Esophagus muscularis mucosa (tissue), 4 donors: Measurements from ENCODE around the gene ADCY3. TPM values are rescaled to one million over a fixed set of nuclear protein-coding genes. Genes with fewer than 3 reads are reported as not detected.

Source experiments
- DNase-seq: peaks from one replicate; pipeline ENCODE4 v3.0.0-alpha.2; 2017; ENCODE audit errors: extremely low spot score
- H3K27ac ChIP-seq, 4 donors: fragments of 200-600 bp; sonication (generic); replicated peaks in 1 of 4; 1 replicate in 3 of 4; 2 replicates in 1 of 4; pipeline ENCODE4 v1.5.1; 2016 to 2019; ENCODE audit warnings: mild to moderate bottlenecking in 1 of 4
- H3K27me3 ChIP-seq, 4 donors: fragments of 200-600 bp; sonication (generic); one replicate each; pipeline versions ENCODE4 v1.5.1 to v1.6.0; 2016 to 2019
- H3K36me3 ChIP-seq, 4 donors: fragments of 200-600 bp; sonication (generic); one replicate each; pipeline ENCODE4 v1.5.1; 2016 to 2019
- H3K4me1 ChIP-seq, 4 donors: fragments of 200-600 bp; sonication (generic); one replicate each; pipeline ENCODE4 v1.5.1; 2016 to 2019
- H3K4me3 ChIP-seq, 4 donors: fragments of 200-600 bp; sonication (generic); 1 replicate in 2 of 4; 2 replicates in 2 of 4; pipeline ENCODE4 v1.5.1; 2016 to 2019; ENCODE audit warnings: mild to moderate bottlenecking in 4 of 4, moderate library complexity in 1 of 4
- H3K9me3 ChIP-seq, 4 donors: fragments of 200-600 bp; sonication (generic); 1 replicate in 3 of 4; 2 replicates in 1 of 4; pipeline ENCODE4 v1.5.1; 2016 to 2019
- EP300 ChIP-seq: sonication (generic); formaldehyde crosslinking; IDR thresholded peaks from one replicate; pipeline ENCODE4 v1.6.1; 2017; ENCODE audit warnings: antibody characterized with exemption
- POLR2A ChIP-seq: fragments of 450-650 bp; IDR thresholded peaks from one replicate; pipeline ENCODE4 v1.6.1; 2017; ENCODE audit warnings: antibody characterized with exemption, moderate library complexity, mild to moderate bottlenecking, low read depth
- POLR2AphosphoS5 ChIP-seq, 2 donors: sonication (generic); formaldehyde crosslinking; IDR thresholded peaks; one replicate each; pipeline ENCODE4 v1.6.1; 2017; ENCODE audit warnings: antibody characterized with exemption in 2 of 2
- WGBS: methylation state at CpG from one replicate; pipeline ENCODE4 v1.1.5; 2018; 5-methylcytosine and 5-hydroxymethylcytosine counted together
- intact Hi-C: fragments of 100-400 bp; cut with DNase I; formaldehyde crosslinking; loops from one replicate; pipeline ENCODE4 v1.15.1; 2023
- total RNA-seq, 4 donors: library from RNA; depleted of rRNA; stranded (reverse); fragments of >200 nt; gene quantifications; one replicate each; pipeline versions ENCODE4 v1.1.0 to v1.2.1, GENCODE V29; 2016
- TF ChIP-seq, protein P1 (sequence below), 3 experiments: fragments of 200-600 bp in 2 of 3; fragments of 450-650 bp in 1 of 3; sonication (generic) in 2 of 3; IDR thresholded peaks; one replicate each; pipeline ENCODE4 v1.5.1; 2017 to 2019; ENCODE audit warnings: antibody characterized with exemption in 3 of 3, mild to moderate bottlenecking in 2 of 3, moderate library complexity in 1 of 3

Gene ADCY3
- total RNA-seq, 4 donors from 2014 or later = 21.2 to 70.6 (median 53.8) TPM

DNA sequence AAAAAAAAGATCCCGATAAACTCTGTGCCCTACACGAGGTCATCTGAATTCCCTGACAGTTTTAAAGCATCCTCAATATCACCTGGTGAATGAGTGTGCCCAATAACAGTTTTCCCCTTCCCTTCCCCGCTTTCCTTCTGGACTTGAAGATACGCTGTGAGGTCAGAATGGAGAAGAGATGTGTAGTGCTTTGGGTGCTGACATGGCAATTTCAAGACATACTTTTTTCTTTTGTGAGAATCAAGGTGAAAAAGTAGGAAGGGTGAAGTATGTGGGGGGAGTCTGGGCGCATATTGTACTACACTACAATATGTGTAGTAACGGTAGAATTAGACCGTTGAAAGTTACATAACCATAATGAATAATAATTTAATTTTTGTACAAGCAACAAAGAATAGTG, 30.1 kb upstream of the ADCY3 start:
- 93% methylated on average over 7 of the region's 7 CpGs for WGBS
- Histone ChIP-seq H3K9me3 (peaks cover 0 to 3% (median 2%) of the 10 kb centered on the region in 4 donors), H3K27me3 (no peaks in the 10 kb centered on the region), H3K4me1 (peaks cover 0 to 3% (median 0%) of the 10 kb centered on the region in 4 donors), H3K27ac (no peak overlapping the region), H3K4me3 (no peak overlapping the region), H3K36me3 (peaks cover 29 to 84% (median 66%) of the 10 kb centered on the region in 4 donors)
- intact Hi-C loops = no loop called here
- DNase-seq = no peak
- TF ChIP-seq POLR2AphosphoS5 (IDR thresholded peaks at IDR 0.05) (no peak), POLR2A (no peak), EP300 (no peak)
- TF ChIP-seq, protein P1, sequence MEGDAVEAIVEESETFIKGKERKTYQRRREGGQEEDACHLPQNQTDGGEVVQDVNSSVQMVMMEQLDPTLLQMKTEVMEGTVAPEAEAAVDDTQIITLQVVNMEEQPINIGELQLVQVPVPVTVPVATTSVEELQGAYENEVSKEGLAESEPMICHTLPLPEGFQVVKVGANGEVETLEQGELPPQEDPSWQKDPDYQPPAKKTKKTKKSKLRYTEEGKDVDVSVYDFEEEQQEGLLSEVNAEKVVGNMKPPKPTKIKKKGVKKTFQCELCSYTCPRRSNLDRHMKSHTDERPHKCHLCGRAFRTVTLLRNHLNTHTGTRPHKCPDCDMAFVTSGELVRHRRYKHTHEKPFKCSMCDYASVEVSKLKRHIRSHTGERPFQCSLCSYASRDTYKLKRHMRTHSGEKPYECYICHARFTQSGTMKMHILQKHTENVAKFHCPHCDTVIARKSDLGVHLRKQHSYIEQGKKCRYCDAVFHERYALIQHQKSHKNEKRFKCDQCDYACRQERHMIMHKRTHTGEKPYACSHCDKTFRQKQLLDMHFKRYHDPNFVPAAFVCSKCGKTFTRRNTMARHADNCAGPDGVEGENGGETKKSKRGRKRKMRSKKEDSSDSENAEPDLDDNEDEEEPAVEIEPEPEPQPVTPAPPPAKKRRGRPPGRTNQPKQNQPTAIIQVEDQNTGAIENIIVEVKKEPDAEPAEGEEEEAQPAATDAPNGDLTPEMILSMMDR (IDR thresholded peaks at IDR 0.05) = no peak

DNA sequence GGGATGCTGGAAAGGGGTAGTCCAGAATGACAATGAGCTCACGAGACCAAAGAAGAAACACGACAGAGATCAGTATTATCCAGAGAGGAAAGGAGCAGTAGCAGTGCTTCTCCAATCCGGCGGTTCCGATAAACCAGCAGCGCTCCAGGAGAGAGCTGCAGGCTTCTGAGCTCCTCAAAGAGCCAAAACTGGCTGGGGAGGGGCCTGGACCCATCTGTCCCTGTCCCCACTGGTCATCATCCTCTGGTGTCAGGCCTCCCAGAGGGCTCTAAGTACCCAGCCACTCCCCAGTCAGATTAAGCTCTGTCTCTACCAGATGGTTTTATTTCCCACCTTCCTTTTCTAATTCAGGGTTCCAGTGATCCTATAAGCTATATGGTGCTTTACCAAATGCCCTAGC, 28.5 kb upstream of the ADCY3 start:
- intact Hi-C loops = no loop called here
- no peak overlapping the region for H3K4me3 ChIP-seq
- H3K36me3 ChIP-seq = peaks cover 27 to 69% (median 55%) of the 10 kb centered on the region in 4 donors
- H3K27me3 ChIP-seq = no peaks in the 10 kb centered on the region
- no peaks in the 10 kb centered on the region for H3K9me3 ChIP-seq
- peaks cover 0 to 3% (median 0%) of the 10 kb centered on the region in 4 donors for H3K4me1 ChIP-seq
- TF ChIP-seq EP300 = no peak
- TF ChIP-seq, protein P1 (IDR thresholded peaks at IDR 0.05) = no peak
- no peak for TF ChIP-seq POLR2A
- TF ChIP-seq POLR2AphosphoS5 (IDR thresholded peaks at IDR 0.05) = no peak
- no peak overlapping the region for H3K27ac ChIP-seq
- 94% methylated on average over 6 of the region's 6 CpGs for WGBS
- DNase-seq = no peak

DNA sequence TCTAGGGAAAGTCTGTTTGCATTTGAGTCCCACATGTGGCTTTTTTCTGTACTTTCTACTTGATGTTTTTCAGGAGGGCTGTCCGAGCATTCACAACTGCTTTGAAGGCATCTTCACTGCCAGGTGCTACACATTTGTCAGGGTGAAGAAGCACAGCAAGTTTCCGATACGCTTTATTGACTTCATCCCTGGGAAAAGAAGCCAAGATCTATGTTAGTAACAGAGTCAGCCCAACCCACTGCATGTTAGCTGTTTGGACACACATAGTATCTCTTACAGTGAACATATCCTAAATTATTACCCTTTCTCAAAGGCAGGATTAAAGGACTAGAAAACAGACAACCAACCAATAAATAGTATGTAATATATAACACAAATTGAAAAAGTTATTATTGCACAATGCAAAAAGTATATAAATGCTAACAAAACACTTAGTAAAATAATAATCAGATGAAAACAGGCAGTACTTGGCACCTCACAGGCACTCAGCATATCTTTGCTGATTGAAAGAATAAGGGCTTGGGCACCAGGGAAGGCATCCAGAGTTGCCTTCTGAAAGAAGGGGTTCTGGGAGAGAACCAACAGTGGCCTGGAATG, 27.6 kb upstream of the ADCY3 start:
- Histone ChIP-seq H3K27me3 (no peaks in the 10 kb centered on the region), H3K9me3 (no peaks in the 10 kb centered on the region), H3K36me3 (peaks cover 24 to 63% (median 52%) of the 10 kb centered on the region in 4 donors), H3K4me3 (no peak overlapping the region), H3K4me1 (peaks cover 0 to 3% (median 0%) of the 10 kb centered on the region in 4 donors), H3K27ac (no peak overlapping the region)
- TF ChIP-seq, protein P1 (IDR thresholded peaks at IDR 0.05) = no peak
- no peak for TF ChIP-seq POLR2A
- TF ChIP-seq POLR2AphosphoS5 (IDR thresholded peaks at IDR 0.05) = no peak
- TF ChIP-seq EP300 = no peak
- WGBS = 81% methylated on average over 3 of the region's 3 CpGs
- no peak for DNase-seq
- intact Hi-C loops = no loop called here

DNA sequence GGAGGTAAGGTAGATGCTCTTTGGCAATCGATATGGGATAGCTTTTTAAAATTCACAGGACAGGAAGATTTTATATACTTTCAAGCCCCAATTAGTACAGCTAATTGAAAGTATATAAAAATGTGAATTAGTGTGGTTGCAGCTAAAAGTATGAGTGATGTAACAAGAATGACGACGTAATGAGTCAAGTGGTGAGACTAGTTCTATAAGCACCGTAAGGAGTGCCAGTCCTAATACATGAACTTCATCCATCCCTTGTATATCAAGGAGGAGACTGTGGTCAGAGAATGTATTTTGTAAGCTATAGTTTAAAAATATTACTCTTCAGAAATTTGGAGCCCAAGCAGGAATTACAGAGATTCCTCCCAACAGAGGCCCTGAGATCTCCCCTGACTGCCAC, 25.9 kb upstream of the ADCY3 start:
- intact Hi-C loops = no loop called here
- no peak for DNase-seq
- no peaks in the 10 kb centered on the region for H3K9me3 ChIP-seq
- WGBS = 93% methylated on average over 4 of the region's 4 CpGs
- no peak overlapping the region for H3K4me3 ChIP-seq
- peaks cover 24 to 47% (median 35%) of the 10 kb centered on the region in 4 donors for H3K36me3 ChIP-seq
- H3K4me1 ChIP-seq = peaks cover 0 to 3% (median 0%) of the 10 kb centered on the region in 4 donors
- TF ChIP-seq POLR2AphosphoS5 (IDR thresholded peaks at IDR 0.05) = no peak
- TF ChIP-seq, protein P1 (IDR thresholded peaks at IDR 0.05) = no peak
- TF ChIP-seq POLR2A = no peak
- TF ChIP-seq EP300 = no peak
- no peaks in the 10 kb centered on the region for H3K27me3 ChIP-seq
- no peak overlapping the region for H3K27ac ChIP-seq
